GM20000 (cell line): ENCODE measurements around the gene USH2A.

Source experiments
- DNase-seq: peaks from one replicate; pipeline ENCODE4 v3.0.0; 2012; ENCODE audit warnings: low spot score
- TF ChIP-seq, protein P1 (sequence below): IDR thresholded peaks from 2 replicates; pipeline ENCODE4 v1.5.1; 2012; ENCODE audit warnings: mild to moderate bottlenecking, control low read depth; ENCODE audit errors: extremely low read depth, missing control alignments

USH2A gene

DNA sequence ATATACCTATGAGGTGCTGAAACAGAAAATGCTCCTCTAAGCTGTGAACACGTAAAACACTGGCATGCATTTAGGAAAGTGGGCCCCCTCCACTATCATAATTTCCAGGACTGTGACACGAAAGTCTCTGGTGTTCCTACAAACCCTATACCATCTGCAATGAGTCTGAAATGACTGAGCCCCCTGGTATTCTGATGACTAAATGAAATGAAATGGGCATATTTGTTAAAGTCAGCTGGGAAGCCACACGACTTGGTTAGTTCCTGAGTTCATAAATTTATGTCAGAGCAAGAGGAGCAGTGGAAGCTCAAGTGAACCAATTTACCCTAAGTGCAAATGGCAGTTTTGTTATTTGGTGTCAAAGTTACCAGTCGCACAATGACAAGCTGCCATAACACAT, 673.8 kb downstream of the USH2A start:
- TF ChIP-seq, protein P1, sequence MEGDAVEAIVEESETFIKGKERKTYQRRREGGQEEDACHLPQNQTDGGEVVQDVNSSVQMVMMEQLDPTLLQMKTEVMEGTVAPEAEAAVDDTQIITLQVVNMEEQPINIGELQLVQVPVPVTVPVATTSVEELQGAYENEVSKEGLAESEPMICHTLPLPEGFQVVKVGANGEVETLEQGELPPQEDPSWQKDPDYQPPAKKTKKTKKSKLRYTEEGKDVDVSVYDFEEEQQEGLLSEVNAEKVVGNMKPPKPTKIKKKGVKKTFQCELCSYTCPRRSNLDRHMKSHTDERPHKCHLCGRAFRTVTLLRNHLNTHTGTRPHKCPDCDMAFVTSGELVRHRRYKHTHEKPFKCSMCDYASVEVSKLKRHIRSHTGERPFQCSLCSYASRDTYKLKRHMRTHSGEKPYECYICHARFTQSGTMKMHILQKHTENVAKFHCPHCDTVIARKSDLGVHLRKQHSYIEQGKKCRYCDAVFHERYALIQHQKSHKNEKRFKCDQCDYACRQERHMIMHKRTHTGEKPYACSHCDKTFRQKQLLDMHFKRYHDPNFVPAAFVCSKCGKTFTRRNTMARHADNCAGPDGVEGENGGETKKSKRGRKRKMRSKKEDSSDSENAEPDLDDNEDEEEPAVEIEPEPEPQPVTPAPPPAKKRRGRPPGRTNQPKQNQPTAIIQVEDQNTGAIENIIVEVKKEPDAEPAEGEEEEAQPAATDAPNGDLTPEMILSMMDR: no peak
- no peak for DNase-seq

GRCh38 chr1:215748431-215748830, 674.8 kb downstream of the USH2A start:
- TF ChIP-seq, protein P1: no peak
- DNase-seq: no peak

GRCh38 chr1:215744419-215744818, 678.8 kb downstream of the USH2A start:
- TF ChIP-seq, protein P1: no peak
- DNase-seq: no peak

- no peak for DNase-seq
- TF ChIP-seq, protein P1: no peak
Observed at GRCh38 chr1:215739025-215739424, 684.2 kb downstream of the USH2A start.

DNA sequence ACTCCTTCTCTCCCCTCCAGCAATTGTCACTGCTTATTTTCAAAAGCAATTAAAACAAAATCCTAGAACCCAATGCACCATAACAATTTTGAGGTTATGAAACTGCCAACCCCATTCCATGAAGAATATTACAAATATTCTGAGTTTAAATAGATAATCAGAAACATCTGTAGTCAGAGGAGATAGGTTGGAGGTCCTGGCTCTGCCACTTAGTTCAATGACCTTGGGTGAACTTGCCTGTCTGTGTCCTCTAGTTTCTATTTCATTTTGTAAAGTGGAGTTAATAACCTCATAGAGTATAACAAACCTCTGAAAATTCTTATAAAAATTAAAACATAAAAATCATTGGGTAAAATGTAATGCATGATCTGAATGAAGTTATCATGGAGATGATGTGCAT, 691.5 kb downstream of the USH2A start:
- no peak for DNase-seq
- TF ChIP-seq, protein P1: no peak

DNA sequence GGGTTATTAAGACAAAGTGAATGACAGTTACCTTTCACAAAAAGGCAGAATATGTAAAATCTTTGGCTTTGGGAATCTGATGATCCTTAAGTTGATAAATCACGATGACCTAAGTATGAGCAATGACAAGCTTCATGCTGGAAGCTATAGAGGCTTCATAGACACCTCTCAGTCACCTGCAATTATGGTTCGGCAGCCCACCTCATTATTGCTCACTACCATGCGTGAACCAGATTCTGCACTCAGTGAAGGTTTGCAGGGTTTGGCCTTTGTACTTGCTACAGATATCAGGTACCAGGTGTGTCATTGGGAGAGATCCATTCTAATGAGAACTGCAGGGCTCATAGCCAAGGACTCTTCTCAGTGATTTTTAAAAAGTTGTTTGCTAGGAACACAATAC, 692.6 kb downstream of the USH2A start:
- TF ChIP-seq, protein P1: no peak
- no peak for DNase-seq

DNA sequence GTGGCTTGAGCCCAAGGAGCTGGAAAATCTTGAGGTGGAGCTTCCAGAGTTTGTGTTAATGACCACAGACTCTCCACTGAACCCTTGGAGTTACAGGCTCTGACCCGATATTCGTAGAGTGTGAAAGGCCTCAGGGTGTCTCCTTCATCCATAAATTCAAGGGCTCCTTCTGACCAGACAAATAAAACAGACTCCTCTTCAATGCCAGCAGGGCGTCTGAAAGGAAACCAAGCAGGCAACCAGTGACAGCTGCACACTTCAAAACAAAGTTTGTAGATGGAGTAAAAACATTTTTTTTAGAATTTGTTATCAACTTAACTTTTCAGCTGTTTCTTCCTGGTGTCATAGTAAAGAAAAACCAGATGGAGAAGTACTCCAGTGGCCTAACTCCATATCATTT, 695.1 kb downstream of the USH2A start:
- TF ChIP-seq, protein P1: no peak

More for the DNA sequence above, 695.1 kb downstream of the USH2A start:
- DNase-seq: no peak
